GM12891 (cell line): ENCODE results near the gene CARS1.

ENCODE experiments used
- PAX5 ChIP-seq: IDR thresholded peaks from 2 replicates; pipeline ENCODE4 v1.6.1; 2011; ENCODE audit warnings: low read length, moderate library complexity, mild to moderate bottlenecking; ENCODE audit not compliant: insufficient read depth, severe bottlenecking
- POLR2A ChIP-seq: IDR thresholded peaks from 2 replicates; pipeline ENCODE4 v1.6.1; 2011; ENCODE audit warnings: low read depth, low read length, control low read depth
- POLR2AphosphoS5 ChIP-seq: IDR thresholded peaks from 2 replicates; pipeline ENCODE4 v1.6.1; 2011; ENCODE audit warnings: low read depth, low read length, control low read depth
- POU2F2 ChIP-seq: IDR thresholded peaks from 2 replicates; pipeline ENCODE4 v1.6.1; 2011; ENCODE audit warnings: low read depth, mild to moderate bottlenecking, control low read depth, low read length, moderate library complexity
- SPI1 ChIP-seq: IDR thresholded peaks from 2 replicates; pipeline ENCODE4 v1.6.1; 2011; ENCODE audit warnings: low read depth, low read length, control low read depth
- TAF1 ChIP-seq: IDR thresholded peaks from 2 replicates; pipeline ENCODE4 v1.6.1; 2011; ENCODE audit warnings: low read depth, low read length, control low read depth

DNA sequence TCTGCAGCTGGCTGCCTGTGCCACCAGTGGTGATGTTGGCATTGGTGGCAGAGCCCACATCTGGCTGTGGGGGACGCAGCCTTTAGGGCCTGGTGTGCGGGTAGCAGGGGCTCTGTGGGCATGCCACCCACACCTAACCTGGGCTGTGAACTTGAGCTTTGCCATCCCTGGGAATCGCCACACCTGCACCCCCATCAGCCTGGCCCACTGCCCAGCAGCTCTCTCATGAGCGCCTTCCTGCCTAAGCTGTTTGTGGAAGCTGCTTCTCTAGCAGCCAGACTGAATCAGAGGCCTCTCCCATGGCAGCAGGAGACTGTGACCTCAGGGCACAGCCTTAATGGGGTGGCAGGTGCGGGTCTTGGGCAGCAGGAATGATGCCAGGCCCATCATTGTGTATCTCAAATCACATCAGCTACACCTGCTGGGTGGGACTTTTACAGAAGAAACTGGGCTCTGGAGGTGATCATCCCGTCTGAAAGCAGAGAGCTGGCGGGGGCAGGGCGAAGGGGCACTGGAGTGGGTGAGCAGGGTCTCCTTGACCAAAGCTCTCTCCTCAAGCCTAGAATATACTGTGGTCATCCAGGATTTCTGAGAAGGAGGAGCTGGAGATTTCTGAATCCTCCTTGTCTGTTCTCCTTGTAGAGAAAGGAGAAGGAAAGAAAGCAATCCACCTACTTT lies 17.8 kb upstream of the CARS1 start:
- TF ChIP-seq POLR2A (no peak), POLR2AphosphoS5 (no peak), TAF1 (no peak), SPI1 (no peak), PAX5 (no peak), POU2F2 (no peak)
